Loucy (cell line): ENCODE measurements around the gene SEL1L3.

Source experiments
- H2AFZ ChIP-seq: fragments of 200-600 bp; sonication (generic); 2 replicates; pipeline ENCODE4 v1.6.0; 2016; ENCODE audit warnings: antibody characterized with exemption, mild to moderate bottlenecking, low read length, moderate library complexity
- H3F3A ChIP-seq: fragments of 200-600 bp; 2 replicates; pipeline ENCODE4 v1.6.0; 2016; ENCODE audit warnings: antibody characterized with exemption, low read depth, mild to moderate bottlenecking
- H3K27me3 ChIP-seq: fragments of 200-600 bp; sonication (generic); 2 replicates; pipeline ENCODE4 v1.6.1; 2014; ENCODE audit warnings: low read length, mild to moderate bottlenecking; ENCODE audit not compliant: insufficient read depth, poor library complexity, severe bottlenecking
- H3K36me3 ChIP-seq: fragments of 200-600 bp; sonication (generic); 2 replicates; pipeline ENCODE4 v1.6.1; 2016; ENCODE audit warnings: low read length; ENCODE audit not compliant: insufficient read depth
- H3K4me1 ChIP-seq: fragments of 200-600 bp; sonication (generic); 2 replicates; pipeline ENCODE4 v1.5.1; 2014; ENCODE audit warnings: low read length, mild to moderate bottlenecking; ENCODE audit not compliant: insufficient read depth, poor library complexity, severe bottlenecking
- H3K4me2 ChIP-seq: fragments of 200-600 bp; sonication (generic); 2 replicates; pipeline ENCODE4 v1.6.0; 2014; ENCODE audit warnings: antibody characterized with exemption, low read length, low read depth, mild to moderate bottlenecking; ENCODE audit not compliant: poor library complexity, severe bottlenecking
- H3K4me3 ChIP-seq: fragments of 200-600 bp; sonication (generic); 2 replicates; pipeline ENCODE4 v1.5.1; 2014; ENCODE audit warnings: low read length, mild to moderate bottlenecking, mixed read lengths; ENCODE audit not compliant: poor library complexity, severe bottlenecking
- H3K79me2 ChIP-seq: fragments of 200-600 bp; sonication (generic); 2 replicates; pipeline ENCODE4 v1.6.1; 2014; ENCODE audit warnings: low read length; ENCODE audit not compliant: insufficient read depth
- H3K9ac ChIP-seq: fragments of 200-600 bp; sonication (generic); 2 replicates; pipeline ENCODE4 v1.6.0; 2014; ENCODE audit warnings: mild to moderate bottlenecking, low read depth, low read length, moderate library complexity; ENCODE audit not compliant: poor library complexity, severe bottlenecking
- H3K9me2 ChIP-seq: fragments of 200-600 bp; sonication (generic); replicated peaks from 2 replicates; pipeline ENCODE4 v1.6.1; 2016; ENCODE audit warnings: low read depth, low read length, mixed read lengths
- H3K9me3 ChIP-seq: fragments of 200-600 bp; sonication (generic); 2 replicates; pipeline ENCODE4 v1.6.1; 2014; ENCODE audit warnings: mild to moderate bottlenecking, antibody characterized with exemption, low read length, low read depth; ENCODE audit not compliant: insufficient read depth
- H4K20me1 ChIP-seq: fragments of 200-600 bp; sonication (generic); 2 replicates; pipeline ENCODE4 v1.6.0; 2014; ENCODE audit warnings: antibody characterized with exemption, low read length, mild to moderate bottlenecking; ENCODE audit not compliant: insufficient read depth, poor library complexity, severe bottlenecking
- CTCF ChIP-seq: fragments of 200-600 bp; sonication (generic); conservative IDR thresholded peaks from 2 replicates; pipeline ENCODE4 v1.5.1; 2014; ENCODE audit warnings: mild to moderate bottlenecking, antibody characterized with exemption, low read length
- EZH2phosphoT487 ChIP-seq: fragments of 200-600 bp; IDR thresholded peaks from 2 replicates; pipeline ENCODE4 v1.6.1; 2018; ENCODE audit warnings: antibody characterized with exemption, mild to moderate bottlenecking, moderate library complexity, borderline replicate concordance

The SEL1L3 gene

GRCh38 chr4:25728886-25729285, 133.9 kb downstream of the SEL1L3 start:
- Histone ChIP-seq H3K9ac (no peak overlapping the region), H3K36me3 (no peaks in the 10 kb centered on the region), H3F3A (no peaks in the 10 kb centered on the region), H2AFZ (no peak overlapping the region), H4K20me1 (no peaks in the 10 kb centered on the region), H3K27me3 (no peaks in the 10 kb centered on the region), H3K4me3 (no peak overlapping the region), H3K9me2 (no peaks in the 10 kb centered on the region), H3K79me2 (no peaks in the 10 kb centered on the region), H3K9me3 (no peaks in the 10 kb centered on the region; the same call in 1 of the 2 replicates), H3K4me1 (no peaks in the 10 kb centered on the region), H3K4me2 (no peak overlapping the region)
- no peak for TF ChIP-seq EZH2phosphoT487
- no peak for TF ChIP-seq CTCF

- no peaks in the 10 kb centered on the region for H3F3A ChIP-seq
- H4K20me1 ChIP-seq, result no peaks in the 10 kb centered on the region
- H2AFZ ChIP-seq, result no peak overlapping the region
- no peaks in the 10 kb centered on the region; the same call in 1 of the 2 replicates for H3K9me3 ChIP-seq
- no peak overlapping the region for H3K4me2 ChIP-seq
- no peaks in the 10 kb centered on the region for H3K4me1 ChIP-seq
- no peaks in the 10 kb centered on the region for H3K27me3 ChIP-seq
- no peak overlapping the region for H3K9ac ChIP-seq
- TF ChIP-seq CTCF (no peak), EZH2phosphoT487 (no peak)
- no peaks in the 10 kb centered on the region for H3K36me3 ChIP-seq
- no peaks in the 10 kb centered on the region for H3K9me2 ChIP-seq
- H3K79me2 ChIP-seq, result no peaks in the 10 kb centered on the region
- no peak overlapping the region for H3K4me3 ChIP-seq
Observed at GRCh38 chr4:25727711-25728493, 134.9 kb downstream of the SEL1L3 start.

- Histone ChIP-seq H3K9ac (no peak overlapping the region), H3K4me1 (no peaks in the 10 kb centered on the region), H3K4me3 (no peak overlapping the region), H3K27me3 (no peaks in the 10 kb centered on the region), H3K9me2 (no peaks in the 10 kb centered on the region), H4K20me1 (no peaks in the 10 kb centered on the region), H3K4me2 (no peak overlapping the region), H3F3A (no peaks in the 10 kb centered on the region), H3K79me2 (no peaks in the 10 kb centered on the region), H2AFZ (no peak overlapping the region), H3K9me3 (no peaks in the 10 kb centered on the region; the same call in 1 of the 2 replicates), H3K36me3 (no peaks in the 10 kb centered on the region)
- no peak for TF ChIP-seq EZH2phosphoT487
- TF ChIP-seq CTCF, result no peak
Observed at GRCh38 chr4:25725870-25726269, 136.9 kb downstream of the SEL1L3 start.
